ENCODE results near the gene AP4E1.

DNA sequence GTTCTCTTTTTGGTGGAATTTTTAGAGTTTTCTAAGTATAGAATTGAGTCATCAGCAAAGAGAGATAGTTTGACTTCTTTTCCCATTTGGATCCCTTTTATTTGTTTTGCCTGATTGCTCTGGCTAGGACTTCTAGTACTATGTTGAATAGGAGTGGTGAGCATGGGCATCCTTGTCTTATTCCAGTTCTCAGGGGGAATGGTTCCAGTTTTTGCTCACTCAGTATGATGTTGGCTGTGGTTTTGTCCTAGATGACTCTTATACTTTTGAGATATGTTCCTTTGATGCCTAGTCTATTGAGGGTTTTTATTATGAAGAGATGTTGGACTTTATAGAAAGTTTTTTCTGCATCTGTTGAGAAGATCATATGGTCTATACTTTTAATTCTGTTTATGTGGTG, 113.7 kb downstream of the AP4E1 start:
- no peak for TF ChIP-seq ZNF121 (CRISPR knock-in tag; IDR thresholded peaks at IDR 0.05)
- TF ChIP-seq, protein P1, sequence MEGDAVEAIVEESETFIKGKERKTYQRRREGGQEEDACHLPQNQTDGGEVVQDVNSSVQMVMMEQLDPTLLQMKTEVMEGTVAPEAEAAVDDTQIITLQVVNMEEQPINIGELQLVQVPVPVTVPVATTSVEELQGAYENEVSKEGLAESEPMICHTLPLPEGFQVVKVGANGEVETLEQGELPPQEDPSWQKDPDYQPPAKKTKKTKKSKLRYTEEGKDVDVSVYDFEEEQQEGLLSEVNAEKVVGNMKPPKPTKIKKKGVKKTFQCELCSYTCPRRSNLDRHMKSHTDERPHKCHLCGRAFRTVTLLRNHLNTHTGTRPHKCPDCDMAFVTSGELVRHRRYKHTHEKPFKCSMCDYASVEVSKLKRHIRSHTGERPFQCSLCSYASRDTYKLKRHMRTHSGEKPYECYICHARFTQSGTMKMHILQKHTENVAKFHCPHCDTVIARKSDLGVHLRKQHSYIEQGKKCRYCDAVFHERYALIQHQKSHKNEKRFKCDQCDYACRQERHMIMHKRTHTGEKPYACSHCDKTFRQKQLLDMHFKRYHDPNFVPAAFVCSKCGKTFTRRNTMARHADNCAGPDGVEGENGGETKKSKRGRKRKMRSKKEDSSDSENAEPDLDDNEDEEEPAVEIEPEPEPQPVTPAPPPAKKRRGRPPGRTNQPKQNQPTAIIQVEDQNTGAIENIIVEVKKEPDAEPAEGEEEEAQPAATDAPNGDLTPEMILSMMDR (IDR thresholded peaks at IDR 0.05) = no peak
- TF ChIP-seq EMX1 (CRISPR knock-in tag; IDR thresholded peaks at IDR 0.05) = no peak
- TF ChIP-seq, protein P2, sequence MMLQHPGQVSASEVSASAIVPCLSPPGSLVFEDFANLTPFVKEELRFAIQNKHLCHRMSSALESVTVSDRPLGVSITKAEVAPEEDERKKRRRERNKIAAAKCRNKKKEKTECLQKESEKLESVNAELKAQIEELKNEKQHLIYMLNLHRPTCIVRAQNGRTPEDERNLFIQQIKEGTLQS (CRISPR knock-in tag; conservative IDR thresholded peaks at IDR 0.05) = no peak
